SU-DHL-6 (cell line): ENCODE results near the gene P2RY8.

Experiments used
- EZH2phosphoT487 ChIP-seq: fragments of 200-600 bp; sonication (generic), shearing (Covaris generic); conservative IDR thresholded peaks from 2 replicates; pipeline ENCODE4 v1.6.1; 2018; ENCODE audit warnings: mild to moderate bottlenecking, antibody characterized with exemption, low read length, moderate library complexity, mixed read lengths
- TF ChIP-seq, protein P1 (sequence below): fragments of 200-600 bp; sonication (generic); IDR thresholded peaks from one replicate; pipeline ENCODE4 v1.5.1; 2017; ENCODE audit warnings: antibody characterized with exemption, mild to moderate bottlenecking, low read length, moderate library complexity; ENCODE audit not compliant: insufficient read depth, poor library complexity, severe bottlenecking

DNA sequence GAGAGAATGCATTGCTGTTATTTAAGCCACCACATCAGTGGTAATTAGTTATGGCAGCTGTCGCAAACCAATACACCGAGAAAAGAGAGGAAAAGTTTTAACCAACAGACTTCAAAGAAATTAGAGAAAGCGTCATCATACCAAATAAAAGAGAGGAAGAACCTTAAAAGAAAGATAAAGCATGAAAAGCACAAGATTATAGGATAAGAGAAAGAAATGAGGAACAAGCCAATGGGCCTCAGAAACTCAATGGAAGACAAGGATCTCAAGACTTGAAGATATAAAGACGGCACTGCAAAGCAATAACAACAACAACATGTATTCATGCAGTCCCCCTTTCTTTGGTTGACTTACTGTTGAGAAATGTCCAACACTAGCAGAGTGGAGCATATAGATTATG is 61.5 kb downstream of the P2RY8 start:
- TF ChIP-seq, protein P1, sequence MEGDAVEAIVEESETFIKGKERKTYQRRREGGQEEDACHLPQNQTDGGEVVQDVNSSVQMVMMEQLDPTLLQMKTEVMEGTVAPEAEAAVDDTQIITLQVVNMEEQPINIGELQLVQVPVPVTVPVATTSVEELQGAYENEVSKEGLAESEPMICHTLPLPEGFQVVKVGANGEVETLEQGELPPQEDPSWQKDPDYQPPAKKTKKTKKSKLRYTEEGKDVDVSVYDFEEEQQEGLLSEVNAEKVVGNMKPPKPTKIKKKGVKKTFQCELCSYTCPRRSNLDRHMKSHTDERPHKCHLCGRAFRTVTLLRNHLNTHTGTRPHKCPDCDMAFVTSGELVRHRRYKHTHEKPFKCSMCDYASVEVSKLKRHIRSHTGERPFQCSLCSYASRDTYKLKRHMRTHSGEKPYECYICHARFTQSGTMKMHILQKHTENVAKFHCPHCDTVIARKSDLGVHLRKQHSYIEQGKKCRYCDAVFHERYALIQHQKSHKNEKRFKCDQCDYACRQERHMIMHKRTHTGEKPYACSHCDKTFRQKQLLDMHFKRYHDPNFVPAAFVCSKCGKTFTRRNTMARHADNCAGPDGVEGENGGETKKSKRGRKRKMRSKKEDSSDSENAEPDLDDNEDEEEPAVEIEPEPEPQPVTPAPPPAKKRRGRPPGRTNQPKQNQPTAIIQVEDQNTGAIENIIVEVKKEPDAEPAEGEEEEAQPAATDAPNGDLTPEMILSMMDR: no peak
- TF ChIP-seq EZH2phosphoT487: no peak
